Measurements from ENCODE around the gene OLFM2. TPM values are rescaled to one million over a fixed set of nuclear protein-coding genes. Genes with fewer than 3 reads are reported as not detected.

Gene OLFM2
- total RNA-seq (2021; ENCODE audit: unreplicated experiment), result 9.7 TPM
- 11.9 TPM for polyA plus RNA-seq (2012; ENCODE audit: insufficient read length)
- percentile 37 among the genes with signal in this experiment for Bru-seq, nascent RNA
- percentile 44 among the genes with signal in this experiment for BruChase-seq, experiment 1, labeled RNA remaining after a 2-hour chase
- percentile 47 among the genes with signal in this experiment for BruChase-seq, experiment 2, labeled RNA remaining after a 6-hour chase
- long read RNA-seq, transcript OLFM2-205 (6 exons, 1,226 nt), result major isoform, 10 of 12 reads
- long read RNA-seq, partial matches to known transcripts, result 0 of 12 reads
- long read RNA-seq, other reads (novel, unspliced or antisense), result 1 of 12 reads

DNA sequence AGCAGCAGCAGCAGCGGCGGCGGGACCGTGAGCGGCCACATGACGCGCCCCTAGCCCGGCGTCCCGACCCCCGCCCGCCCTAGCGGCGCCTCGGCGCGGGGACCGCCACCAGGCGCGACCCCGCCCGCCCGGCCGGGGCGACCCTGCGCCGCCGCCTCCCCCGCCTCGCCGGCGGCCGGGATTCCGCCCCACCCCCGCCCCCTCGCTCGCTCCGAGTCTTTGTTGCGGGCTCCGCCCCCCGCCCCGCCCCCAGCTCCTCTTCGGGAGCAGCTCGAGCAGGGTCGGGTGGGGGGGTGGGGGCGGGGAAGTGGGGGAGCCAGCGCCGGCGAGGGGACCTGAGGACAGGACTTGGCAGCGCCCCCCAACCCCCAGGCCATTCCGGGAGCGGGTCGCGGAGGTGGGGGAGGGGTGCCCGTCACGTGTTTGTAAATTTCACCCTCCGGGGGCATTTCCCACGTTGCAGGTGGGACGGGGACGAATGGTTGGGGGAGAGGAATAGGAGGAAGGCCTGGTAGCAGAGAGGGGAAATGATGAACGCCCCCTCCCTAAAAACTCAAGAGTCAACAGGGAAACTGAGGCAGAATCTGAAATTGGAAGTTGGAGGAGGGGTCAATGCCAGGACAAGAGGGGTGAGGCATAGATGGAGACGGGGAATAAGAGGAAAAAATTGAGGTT is at the start of gene OLFM2:
OLFM2 (minus strand) TSS at position 190 of the 675 bp plus-strand sequence; CDS start at position 41, 149 bp downstream.
- POLR2A ChIA-PET, result interaction anchor here (0.6 kb wide), 1 partner anchor 64 kb away, joined by 6 read pairs; no protein-coding TSS in a partner anchor
- in situ Hi-C loops (cut with HindIII; ENCODE audit: low pct_unique_long_range_greater_than_20kb, low sequenced_read_pairs) (no loop called here), intact Hi-C loops (cut with micrococcal nuclease; ENCODE audit: unreplicated experiment) (no loop called here)
- BruUV-seq (replicated peaks), result no TSS peak
- Histone ChIP-seq H3K36me3 (ENCODE audit: control insufficient read depth, insufficient read depth, low read length) (no peaks in the 10 kb centered on the region; the same call in 1 of the 2 replicates), H3K27ac (ENCODE audit: low read length) (no peak within 1 kb of the TSS), H3K9me3 (ENCODE audit: control insufficient read depth, insufficient read depth, low read depth, low read length) (no peaks in the 10 kb centered on the region), H3K27me3 (ENCODE audit: control insufficient read depth, insufficient read depth, low read length) (no peaks in the 10 kb centered on the region; the same call in 1 of the 2 replicates), H3K4me3 (ENCODE audit: low read depth in 2 of 2, low read length in 2 of 2) (0 out of 4 replicates have a peak within 1 kb of the TSS, but pooled peaks of 1 of the 2 experiments have one; percentile 14), H3K4me1 (ENCODE audit: control insufficient read depth, insufficient read depth, low read length) (no peaks in the 10 kb centered on the region)
- CTCF ChIA-PET, result interaction anchor here (0.6 kb wide), 1 partner anchor 381 kb away, joined by 3 read pairs; no protein-coding TSS in a partner anchor
- DNase-seq (ENCODE audit: low read depth, low spot score) (no peak), ATAC-seq (no peak; the same call in 1 of the 2 replicates)
- TF ChIP-seq REST (IDR thresholded peaks at IDR 0.05; ENCODE audit: insufficient read depth in 1 of 2, low read depth in 2 of 2, low read length in 1 of 2) (no peak), TCF7L2 (IDR thresholded peaks at IDR 0.05; ENCODE audit: low read depth, low read length) (no peak), SIN3A (IDR thresholded peaks at IDR 0.05; ENCODE audit: borderline replicate concordance, insufficient read depth, low read depth, low read length) (no peak), POLR2AphosphoS5 (IDR thresholded peaks at IDR 0.05; ENCODE audit: low read depth, low read length) (no peak)
- TF ChIP-seq, protein P1, sequence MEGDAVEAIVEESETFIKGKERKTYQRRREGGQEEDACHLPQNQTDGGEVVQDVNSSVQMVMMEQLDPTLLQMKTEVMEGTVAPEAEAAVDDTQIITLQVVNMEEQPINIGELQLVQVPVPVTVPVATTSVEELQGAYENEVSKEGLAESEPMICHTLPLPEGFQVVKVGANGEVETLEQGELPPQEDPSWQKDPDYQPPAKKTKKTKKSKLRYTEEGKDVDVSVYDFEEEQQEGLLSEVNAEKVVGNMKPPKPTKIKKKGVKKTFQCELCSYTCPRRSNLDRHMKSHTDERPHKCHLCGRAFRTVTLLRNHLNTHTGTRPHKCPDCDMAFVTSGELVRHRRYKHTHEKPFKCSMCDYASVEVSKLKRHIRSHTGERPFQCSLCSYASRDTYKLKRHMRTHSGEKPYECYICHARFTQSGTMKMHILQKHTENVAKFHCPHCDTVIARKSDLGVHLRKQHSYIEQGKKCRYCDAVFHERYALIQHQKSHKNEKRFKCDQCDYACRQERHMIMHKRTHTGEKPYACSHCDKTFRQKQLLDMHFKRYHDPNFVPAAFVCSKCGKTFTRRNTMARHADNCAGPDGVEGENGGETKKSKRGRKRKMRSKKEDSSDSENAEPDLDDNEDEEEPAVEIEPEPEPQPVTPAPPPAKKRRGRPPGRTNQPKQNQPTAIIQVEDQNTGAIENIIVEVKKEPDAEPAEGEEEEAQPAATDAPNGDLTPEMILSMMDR (IDR thresholded peaks at IDR 0.05), result no peak

- intact Hi-C loops (cut with micrococcal nuclease; ENCODE audit: unreplicated experiment) (no loop called here), in situ Hi-C loops (cut with HindIII; ENCODE audit: low pct_unique_long_range_greater_than_20kb, low sequenced_read_pairs) (no loop called here)
- BruUV-seq (replicated peaks), result no TSS peak
- Histone ChIP-seq H3K27me3 (ENCODE audit: control insufficient read depth, insufficient read depth, low read length) (no peaks in the 10 kb centered on the region), H3K27ac (ENCODE audit: low read length) (no peak overlapping the region), H3K36me3 (ENCODE audit: control insufficient read depth, insufficient read depth, low read length) (no peaks in the 10 kb centered on the region), H3K4me3 (ENCODE audit: low read depth in 2 of 2, low read length in 2 of 2) (no peak overlapping the region), H3K4me1 (ENCODE audit: control insufficient read depth, insufficient read depth, low read length) (no peaks in the 10 kb centered on the region), H3K9me3 (ENCODE audit: control insufficient read depth, insufficient read depth, low read depth, low read length) (no peaks in the 10 kb centered on the region)
- POLR2A ChIA-PET, result no interaction called here
- CTCF ChIA-PET, result no interaction called here
- DNase-seq (ENCODE audit: low read depth, low spot score), result no peak
- no peak for ATAC-seq
- TF ChIP-seq SIN3A (IDR thresholded peaks at IDR 0.05; ENCODE audit: borderline replicate concordance, insufficient read depth, low read depth, low read length) (no peak), TCF7L2 (IDR thresholded peaks at IDR 0.05; ENCODE audit: low read depth, low read length) (no peak), REST (IDR thresholded peaks at IDR 0.05; ENCODE audit: insufficient read depth in 1 of 2, low read depth in 2 of 2, low read length in 1 of 2) (no peak), POLR2AphosphoS5 (IDR thresholded peaks at IDR 0.05; ENCODE audit: low read depth, low read length) (no peak)
- TF ChIP-seq, protein P1 (IDR thresholded peaks at IDR 0.05), result no peak
These were observed 45.3 kb upstream of the OLFM2 start for GRCh38 chr19:9981406-9982260.
